GM06990 (cell line): ENCODE results near the gene EPN1.

ENCODE experiments used
- DNase-seq: peaks from one replicate; pipeline ENCODE4 v3.0.0-alpha.2; 2011; ENCODE audit not compliant: insufficient read length; ENCODE audit errors: extremely low read depth
- H3K27me3 ChIP-seq: replicated peaks from 2 replicates; pipeline ENCODE4 v1.6.0; 2011; ENCODE audit warnings: low read length; ENCODE audit not compliant: control insufficient read depth, insufficient read depth
- H3K36me3 ChIP-seq: 2 replicates; pipeline ENCODE4 v1.5.1; 2011; ENCODE audit warnings: low read length; ENCODE audit not compliant: control insufficient read depth, insufficient read depth
- H3K4me3 ChIP-seq: replicated peaks from 2 replicates; pipeline ENCODE4 v1.5.1; 2011; ENCODE audit warnings: low read depth, mild to moderate bottlenecking, control low read depth, low read length
- TF ChIP-seq, protein P1 (sequence below): IDR thresholded peaks from 2 replicates; pipeline ENCODE4 v1.5.1; 2011; ENCODE audit warnings: low read length, control low read depth, mild to moderate bottlenecking, inconsistent platforms; ENCODE audit not compliant: insufficient read depth, poor library complexity, severe bottlenecking

Gene EPN1

DNA sequence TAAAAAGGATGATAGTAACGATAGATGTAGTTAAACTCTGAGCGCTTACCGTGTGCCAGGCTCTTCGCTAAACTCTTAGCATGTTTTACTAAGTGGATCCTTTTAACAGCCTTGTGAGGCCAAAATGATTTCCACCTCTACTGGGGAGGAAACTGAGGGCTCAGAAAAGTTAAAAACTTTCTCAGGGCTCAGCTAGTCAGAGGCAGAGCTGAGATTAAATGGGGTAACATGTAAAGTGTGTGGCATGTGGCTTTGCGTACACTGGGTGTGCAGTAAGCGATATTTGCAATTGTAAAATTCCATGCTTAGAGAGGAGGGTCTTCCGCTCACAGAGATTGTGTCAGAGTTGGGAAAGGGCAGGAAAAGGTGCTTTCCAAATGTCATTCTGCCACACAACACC is 18.5 kb upstream of the EPN1 start:
- no peak for DNase-seq
- peaks cover 26% of the 10 kb centered on the region for H3K36me3 ChIP-seq
- H3K27me3 ChIP-seq: no peaks in the 10 kb centered on the region
- TF ChIP-seq, protein P1, sequence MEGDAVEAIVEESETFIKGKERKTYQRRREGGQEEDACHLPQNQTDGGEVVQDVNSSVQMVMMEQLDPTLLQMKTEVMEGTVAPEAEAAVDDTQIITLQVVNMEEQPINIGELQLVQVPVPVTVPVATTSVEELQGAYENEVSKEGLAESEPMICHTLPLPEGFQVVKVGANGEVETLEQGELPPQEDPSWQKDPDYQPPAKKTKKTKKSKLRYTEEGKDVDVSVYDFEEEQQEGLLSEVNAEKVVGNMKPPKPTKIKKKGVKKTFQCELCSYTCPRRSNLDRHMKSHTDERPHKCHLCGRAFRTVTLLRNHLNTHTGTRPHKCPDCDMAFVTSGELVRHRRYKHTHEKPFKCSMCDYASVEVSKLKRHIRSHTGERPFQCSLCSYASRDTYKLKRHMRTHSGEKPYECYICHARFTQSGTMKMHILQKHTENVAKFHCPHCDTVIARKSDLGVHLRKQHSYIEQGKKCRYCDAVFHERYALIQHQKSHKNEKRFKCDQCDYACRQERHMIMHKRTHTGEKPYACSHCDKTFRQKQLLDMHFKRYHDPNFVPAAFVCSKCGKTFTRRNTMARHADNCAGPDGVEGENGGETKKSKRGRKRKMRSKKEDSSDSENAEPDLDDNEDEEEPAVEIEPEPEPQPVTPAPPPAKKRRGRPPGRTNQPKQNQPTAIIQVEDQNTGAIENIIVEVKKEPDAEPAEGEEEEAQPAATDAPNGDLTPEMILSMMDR: no peak
- peak overlapping the region; percentile 77 for H3K4me3 ChIP-seq

DNA sequence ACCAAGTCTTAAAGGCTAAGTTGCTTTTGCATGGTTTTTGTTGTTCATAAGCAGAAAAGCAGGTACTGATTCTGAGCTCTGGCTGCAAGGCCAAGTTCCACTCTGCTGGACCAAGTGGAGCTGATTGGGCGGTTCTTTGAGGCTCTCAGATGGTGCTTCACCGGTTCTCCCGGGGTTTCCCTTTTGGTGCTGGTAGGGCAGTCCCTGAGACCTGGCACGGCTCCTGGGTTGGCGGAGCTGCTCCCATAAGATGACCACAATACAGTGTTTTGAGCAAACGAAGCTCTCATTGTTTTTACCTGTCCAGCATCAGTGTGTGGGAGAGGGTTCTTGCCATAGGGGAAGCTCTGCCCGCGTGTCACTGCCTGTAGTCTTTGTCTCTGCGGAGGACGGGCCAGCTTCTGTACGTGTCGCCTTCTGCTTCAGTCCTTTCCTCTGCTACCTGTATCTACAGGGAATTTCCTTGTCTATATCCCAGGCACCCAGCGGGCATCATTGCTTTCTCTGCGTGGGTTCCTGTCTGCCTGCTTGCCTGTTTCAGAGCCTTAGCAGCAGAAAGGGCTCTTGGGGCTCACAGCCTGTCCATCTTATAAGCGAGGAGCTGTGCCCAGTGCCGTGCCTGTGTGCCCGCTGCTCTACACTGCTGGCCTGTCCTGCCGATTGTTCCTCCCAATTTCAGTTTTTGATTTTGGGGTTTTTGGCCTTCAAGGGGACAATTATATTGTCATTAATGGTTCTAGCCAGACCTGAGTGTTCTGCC is 17.9 kb upstream of the EPN1 start:
- peaks cover 28% of the 10 kb centered on the region for H3K36me3 ChIP-seq
- no peak for DNase-seq
- peak overlapping the region; percentile 77 for H3K4me3 ChIP-seq
- TF ChIP-seq, protein P1: no peak
- H3K27me3 ChIP-seq: no peaks in the 10 kb centered on the region

DNA sequence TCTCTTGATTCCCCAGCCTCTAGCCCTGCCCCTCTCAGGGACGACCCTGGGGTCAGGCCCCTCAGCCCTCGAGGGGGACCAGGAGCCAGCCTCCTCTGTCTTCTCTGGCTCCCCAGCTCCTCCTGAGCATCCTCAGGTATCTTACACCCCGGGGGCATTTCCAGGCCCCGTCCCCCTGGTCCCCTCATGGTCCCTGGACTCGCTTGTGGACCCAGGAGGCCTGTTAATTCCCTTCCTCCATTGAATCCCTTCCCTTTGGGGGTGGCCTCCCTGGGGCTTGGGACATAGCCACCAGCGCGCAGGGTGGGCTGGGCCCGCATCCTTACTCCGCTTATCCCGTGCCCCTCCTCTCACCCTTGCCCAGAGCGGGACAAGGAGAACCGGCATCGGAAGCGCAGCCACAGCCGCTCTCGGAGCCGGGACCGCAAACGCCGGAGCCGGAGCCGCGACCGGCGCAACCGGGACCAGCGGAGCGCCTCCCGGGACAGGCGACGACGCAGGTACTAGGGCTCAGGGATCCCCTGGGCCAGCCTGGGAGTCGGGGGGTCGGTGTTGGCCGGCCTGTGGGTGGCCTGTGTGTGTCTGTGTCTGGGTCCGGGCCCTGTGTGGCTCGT is 16.1 kb upstream of the EPN1 start:
- H3K36me3 ChIP-seq: peaks cover 41% of the 10 kb centered on the region
- peak overlapping the region; percentile 77 for H3K4me3 ChIP-seq
- TF ChIP-seq, protein P1: no peak
- no peaks in the 10 kb centered on the region for H3K27me3 ChIP-seq
- no peak for DNase-seq

DNA sequence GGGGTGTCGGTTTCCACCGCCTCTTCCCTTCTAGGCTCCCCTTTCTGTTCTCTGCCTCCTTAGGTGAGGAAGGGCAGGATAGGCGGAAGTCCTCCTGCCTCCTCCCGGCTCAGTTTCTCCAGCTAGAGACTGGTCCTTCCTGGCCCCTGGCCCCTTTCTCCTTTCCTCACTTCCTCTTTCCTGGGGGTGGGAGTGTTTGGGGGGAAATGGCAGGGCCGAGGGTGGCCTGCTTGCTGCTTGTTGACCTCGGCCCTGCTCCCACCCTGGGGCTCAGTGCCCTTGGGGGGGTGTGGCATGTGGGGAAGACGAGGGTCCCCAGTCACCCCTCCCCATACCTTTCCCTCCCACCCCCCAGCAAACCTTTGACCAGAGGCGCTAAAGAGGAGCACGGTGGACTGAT is 15.2 kb upstream of the EPN1 start:
- TF ChIP-seq, protein P1: no peak
- peaks cover 48% of the 10 kb centered on the region for H3K36me3 ChIP-seq

DNA sequence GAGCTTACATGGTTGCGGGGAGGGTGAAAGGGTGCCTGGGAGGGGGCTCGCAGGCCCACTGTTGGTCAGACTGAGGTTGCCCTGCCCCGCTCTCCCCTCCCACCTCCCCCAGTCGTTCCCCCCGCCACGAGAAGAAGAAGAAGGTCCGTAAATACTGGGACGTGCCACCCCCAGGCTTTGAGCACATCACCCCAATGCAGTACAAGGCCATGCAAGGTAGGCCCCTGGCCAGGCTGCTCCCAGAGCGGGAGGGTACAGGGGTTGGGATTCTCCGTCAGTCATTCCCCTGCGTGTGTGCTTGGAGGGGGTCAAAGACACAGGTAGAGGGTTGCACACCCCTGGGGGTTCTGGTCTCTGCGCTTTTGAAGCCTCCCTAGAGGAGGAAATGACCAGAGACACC is 14.6 kb upstream of the EPN1 start:
- DNase-seq: no peak
- TF ChIP-seq, protein P1: no peak
- Histone ChIP-seq H3K36me3 (peaks cover 50% of the 10 kb centered on the region), H3K27me3 (no peaks in the 10 kb centered on the region), H3K4me3 (no peak overlapping the region)

More for the DNA sequence above, 15.2 kb upstream of the EPN1 start:
- Histone ChIP-seq H3K27me3 (no peaks in the 10 kb centered on the region), H3K4me3 (no peak overlapping the region)
- DNase-seq: no peak

DNA sequence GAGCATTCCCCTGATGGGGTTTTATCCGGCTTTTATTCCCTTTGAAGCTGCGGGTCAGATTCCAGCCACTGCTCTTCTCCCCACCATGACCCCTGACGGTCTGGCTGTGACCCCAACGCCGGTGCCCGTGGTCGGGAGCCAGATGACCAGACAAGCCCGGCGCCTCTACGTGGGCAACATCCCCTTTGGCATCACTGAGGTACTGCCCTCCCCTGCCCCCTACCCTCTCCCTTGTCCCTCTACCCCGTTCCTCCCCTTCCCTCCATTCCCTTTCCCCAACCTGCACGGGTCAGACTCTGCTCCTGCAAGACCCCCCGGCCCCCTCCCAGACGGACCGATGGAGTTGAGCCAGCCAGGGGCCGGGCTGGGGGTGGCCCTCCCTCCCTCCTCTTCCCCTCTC is 14.0 kb upstream of the EPN1 start:
- H3K36me3 ChIP-seq: peaks cover 53% of the 10 kb centered on the region
- DNase-seq: no peak
- H3K4me3 ChIP-seq: no peak overlapping the region
- TF ChIP-seq, protein P1: no peak
- no peaks in the 10 kb centered on the region for H3K27me3 ChIP-seq
